HEK293 (cell line): ENCODE data around the gene OXSM.

ENCODE experiments used
- CTCF ChIA-PET: fragments of 350-600 bp; formaldehyde crosslinking; extraction: SDS; loops from one replicate; lab custom pipeline; 2021; ENCODE audit warnings: antibody characterized with exemption; lab: Yijun Ruan, JAX
- POLR2A ChIA-PET: fragments of 300-600 bp; formaldehyde crosslinking; extraction: SDS; loops from one replicate; lab custom pipeline; 2020; ENCODE audit warnings: antibody characterized with exemption, inconsistent platforms; lab: Yijun Ruan, JAX
- H3K27ac ChIP-seq: fragments of 200-500 bp; sonication (Bioruptor generic); 2 replicates; pipeline ENCODE4 v1.5.1; 2014; ENCODE audit warnings: low read depth, low read length, control low read depth, inconsistent platforms; ENCODE audit errors: extremely low read depth
- H3K36me3 ChIP-seq, 2 experiments: fragments of 200-500 bp in 1 of 2; sonication (Bioruptor generic) in 1 of 2; 1 replicate in 1 of 2; 2 replicates in 1 of 2; pipeline ENCODE4 v1.5.1; 2014 to 2017; ENCODE audit warnings: inconsistent platforms in 2 of 2, low read length in 2 of 2; ENCODE audit not compliant: control insufficient read depth in 2 of 2, insufficient read depth in 1 of 2
- H3K4me1 ChIP-seq: fragments of 200-500 bp; sonication (Bioruptor generic); 2 replicates; pipeline ENCODE4 v1.5.1; 2014; ENCODE audit warnings: mild to moderate bottlenecking, low read length, inconsistent platforms; ENCODE audit not compliant: control insufficient read depth, insufficient read depth
- H3K4me3 ChIP-seq: 2 replicates; pipeline ENCODE4 v1.5.1; 2011; ENCODE audit warnings: low read depth, mild to moderate bottlenecking, control low read depth, low read length, moderate library complexity
- H3K9me3 ChIP-seq: fragments of 200-500 bp; sonication (Bioruptor generic); 2 replicates; pipeline ENCODE4 v1.5.1; 2014; ENCODE audit warnings: low read depth, low read length, inconsistent platforms; ENCODE audit not compliant: control insufficient read depth, insufficient read depth
- MEIS1 ChIP-seq: sonication (generic); formaldehyde crosslinking; IDR thresholded peaks from 2 replicates; pipeline ENCODE4 v1.8.1; 2022; ENCODE audit warnings: missing genetic modification reagents, mild to moderate bottlenecking, borderline replicate concordance
- SCRT1 ChIP-seq: fragments of 450-650 bp; formaldehyde crosslinking; IDR thresholded peaks from 2 replicates; pipeline ENCODE4 v1.5.1; 2016; ENCODE audit warnings: missing biosample characterization, missing genetic modification characterization, borderline replicate concordance
- SP2 ChIP-seq: fragments of 450-650 bp; formaldehyde crosslinking; IDR thresholded peaks from 2 replicates; pipeline ENCODE4 v1.5.1; 2016; ENCODE audit warnings: missing biosample characterization, missing genetic modification characterization
- TCF7L2 ChIP-seq: IDR thresholded peaks from 2 replicates; pipeline ENCODE4 v1.6.1; 2011; ENCODE audit warnings: low read depth, mild to moderate bottlenecking, inconsistent platforms, low read length, moderate library complexity, borderline replicate concordance
- TRIM28 ChIP-seq: IDR thresholded peaks from 2 replicates; pipeline ENCODE4 v1.6.1; 2011; ENCODE audit warnings: low read length, control low read depth, borderline replicate concordance
- WT1 ChIP-seq: fragments of 450-650 bp; formaldehyde crosslinking; IDR thresholded peaks from 2 replicates; pipeline ENCODE4 v1.5.1; 2016; ENCODE audit warnings: missing biosample characterization, missing genetic modification characterization
- YY1 ChIP-seq: fragments of 450-650 bp; formaldehyde crosslinking; IDR thresholded peaks from 2 replicates; pipeline ENCODE4 v1.5.1; 2018; ENCODE audit warnings: missing biosample characterization, missing genetic modification characterization
- ZNF121 ChIP-seq: fragments of 450-650 bp; formaldehyde crosslinking; IDR thresholded peaks from 2 replicates; pipeline ENCODE4 v1.5.1; 2016; ENCODE audit warnings: missing biosample characterization, missing genetic modification characterization
- ZNF133 ChIP-seq: fragments of 450-650 bp; formaldehyde crosslinking; IDR thresholded peaks from 2 replicates; pipeline ENCODE4 v1.5.1; 2016; ENCODE audit warnings: missing biosample characterization, missing genetic modification characterization
- ZNF146 ChIP-seq: fragments of 450-650 bp; formaldehyde crosslinking; IDR thresholded peaks from 2 replicates; pipeline ENCODE4 v1.5.1; 2016; ENCODE audit warnings: missing biosample characterization, missing genetic modification characterization
- ZNF184 ChIP-seq: fragments of 450-650 bp; IDR thresholded peaks from 2 replicates; pipeline ENCODE4 v1.5.1; 2018; ENCODE audit warnings: missing biosample characterization, mild to moderate bottlenecking, missing genetic modification characterization
- ZNF19 ChIP-seq: fragments of 450-650 bp; formaldehyde crosslinking; IDR thresholded peaks from 2 replicates; pipeline ENCODE4; 2016; ENCODE audit warnings: missing biosample characterization, missing genetic modification characterization, low read depth
- ZNF214 ChIP-seq: fragments of 450-650 bp; formaldehyde crosslinking; IDR thresholded peaks from 2 replicates; pipeline ENCODE4 v1.5.1; 2017; ENCODE audit warnings: missing biosample characterization, mild to moderate bottlenecking, missing genetic modification characterization, borderline replicate concordance
- ZNF248 ChIP-seq: fragments of 450-650 bp; formaldehyde crosslinking; IDR thresholded peaks from 2 replicates; pipeline ENCODE4 v1.5.1; 2017; ENCODE audit warnings: missing biosample characterization, missing genetic modification characterization
- ZNF311 ChIP-seq: fragments of 450-650 bp; formaldehyde crosslinking; IDR thresholded peaks from 2 replicates; pipeline ENCODE4 v1.5.1; 2017; ENCODE audit warnings: missing biosample characterization, missing genetic modification characterization, borderline replicate concordance
- ZNF350 ChIP-seq: fragments of 450-650 bp; formaldehyde crosslinking; IDR thresholded peaks from 2 replicates; pipeline ENCODE4 v1.5.0; 2017; ENCODE audit warnings: missing biosample characterization, mild to moderate bottlenecking, missing genetic modification characterization
- ZNF391 ChIP-seq: fragments of 450-650 bp; formaldehyde crosslinking; IDR thresholded peaks from 2 replicates; pipeline ENCODE4 v1.5.1; 2016; ENCODE audit warnings: low read depth, missing biosample characterization, missing genetic modification characterization, borderline replicate concordance
- ZNF394 ChIP-seq: fragments of 450-650 bp; formaldehyde crosslinking; IDR thresholded peaks from 2 replicates; pipeline ENCODE4 v1.5.1; 2016; ENCODE audit warnings: missing biosample characterization, missing genetic modification characterization, mild to moderate bottlenecking, moderate library complexity, borderline replicate concordance
- ZNF398 ChIP-seq: fragments of 450-650 bp; formaldehyde crosslinking; IDR thresholded peaks from 2 replicates; pipeline ENCODE4 v1.5.1; 2017; ENCODE audit warnings: missing biosample characterization, missing genetic modification characterization
- ZNF404 ChIP-seq: fragments of 450-650 bp; formaldehyde crosslinking; IDR thresholded peaks from 2 replicates; pipeline ENCODE4 v1.5.1; 2017; ENCODE audit warnings: missing biosample characterization, missing genetic modification characterization
- ZNF514 ChIP-seq: fragments of 450-650 bp; formaldehyde crosslinking; IDR thresholded peaks from 2 replicates; pipeline ENCODE4 v1.5.1; 2016; ENCODE audit warnings: missing biosample characterization, missing genetic modification characterization
- ZNF629 ChIP-seq: fragments of 450-650 bp; formaldehyde crosslinking; IDR thresholded peaks from 2 replicates; pipeline ENCODE4 v1.5.1; 2017; ENCODE audit warnings: missing biosample characterization, missing genetic modification characterization
- ZNF692 ChIP-seq: fragments of 450-650 bp; formaldehyde crosslinking; IDR thresholded peaks from 2 replicates; pipeline ENCODE4 v1.5.1; 2016; ENCODE audit warnings: missing biosample characterization, missing genetic modification characterization
- ZNF76 ChIP-seq: fragments of 450-650 bp; formaldehyde crosslinking; IDR thresholded peaks from 2 replicates; pipeline ENCODE4; 2016; ENCODE audit warnings: low read depth, missing biosample characterization, missing genetic modification characterization, borderline replicate concordance
- ZNF785 ChIP-seq: fragments of 450-650 bp; formaldehyde crosslinking; IDR thresholded peaks from 2 replicates; pipeline ENCODE4 v1.5.1; 2016; ENCODE audit warnings: missing biosample characterization, missing genetic modification characterization
- ZNF792 ChIP-seq: fragments of 450-650 bp; formaldehyde crosslinking; IDR thresholded peaks from 2 replicates; pipeline ENCODE4 v1.5.1; 2016; ENCODE audit warnings: missing biosample characterization, missing genetic modification characterization
- TF ChIP-seq, protein P1 (sequence below): fragments of 450-650 bp; formaldehyde crosslinking; IDR thresholded peaks from 2 replicates; pipeline ENCODE4 v1.5.1; 2016; ENCODE audit warnings: missing biosample characterization, missing genetic modification characterization
- TF ChIP-seq, protein P2 (sequence below): fragments of 450-650 bp; formaldehyde crosslinking; IDR thresholded peaks from 2 replicates; pipeline ENCODE4 v1.5.0; 2017; ENCODE audit warnings: missing biosample characterization, missing genetic modification characterization, borderline replicate concordance

The OXSM gene

DNA sequence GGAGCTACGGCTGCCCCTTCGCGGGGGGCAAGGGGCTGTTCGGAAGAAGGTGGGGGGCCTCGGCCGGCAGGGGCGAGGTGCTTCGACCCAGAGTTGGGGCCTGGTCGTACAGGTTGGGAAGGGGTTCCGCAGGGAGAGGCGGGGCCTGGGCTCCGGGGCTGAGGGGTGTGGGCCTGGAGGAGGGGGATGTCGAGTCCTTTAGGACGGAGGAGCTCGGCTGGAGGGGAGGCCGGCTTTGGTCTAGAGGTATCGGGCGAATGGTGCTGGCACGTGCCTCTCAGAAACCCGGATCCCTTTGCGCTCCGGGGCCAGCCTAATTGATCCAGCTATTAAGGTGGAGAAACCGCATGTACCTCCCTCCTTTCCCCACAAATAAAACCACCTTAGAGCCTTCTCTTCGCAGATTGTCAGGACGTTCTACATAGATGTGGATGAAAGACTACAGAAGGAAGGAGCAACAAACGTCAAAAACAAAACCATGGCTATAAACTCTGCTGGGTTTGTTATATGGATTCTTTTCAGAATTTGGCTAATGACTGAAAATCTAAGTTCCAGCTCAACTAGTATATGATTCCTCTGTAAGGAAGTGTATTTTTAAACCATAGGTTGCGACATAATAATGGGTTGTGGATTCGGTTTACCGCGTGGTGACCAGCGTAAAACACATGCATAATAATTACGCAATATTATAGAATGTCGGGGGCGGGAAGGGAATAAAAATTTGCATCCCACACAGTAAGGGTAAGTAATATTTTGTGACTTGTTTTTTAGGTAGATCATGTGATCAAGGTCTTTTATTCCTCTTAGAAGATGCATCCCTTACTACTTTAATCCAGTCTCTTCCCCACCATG lies 6.0 kb upstream of the OXSM start (continued):
- TF ChIP-seq ZNF133 (peak; percentile 98), ZNF184 (tag by site-specific recombination) (no peak), ZNF311 (tag by site-specific recombination) (no peak), SP2 (peak; percentile 53), ZNF398 (peak; percentile 44)
- TF ChIP-seq, protein P1, sequence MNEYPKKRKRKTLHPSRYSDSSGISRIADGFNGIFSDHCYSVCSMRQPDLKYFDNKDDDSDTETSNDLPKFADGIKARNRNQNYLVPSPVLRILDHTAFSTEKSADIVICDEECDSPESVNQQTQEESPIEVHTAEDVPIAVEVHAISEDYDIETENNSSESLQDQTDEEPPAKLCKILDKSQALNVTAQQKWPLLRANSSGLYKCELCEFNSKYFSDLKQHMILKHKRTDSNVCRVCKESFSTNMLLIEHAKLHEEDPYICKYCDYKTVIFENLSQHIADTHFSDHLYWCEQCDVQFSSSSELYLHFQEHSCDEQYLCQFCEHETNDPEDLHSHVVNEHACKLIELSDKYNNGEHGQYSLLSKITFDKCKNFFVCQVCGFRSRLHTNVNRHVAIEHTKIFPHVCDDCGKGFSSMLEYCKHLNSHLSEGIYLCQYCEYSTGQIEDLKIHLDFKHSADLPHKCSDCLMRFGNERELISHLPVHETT (tag by site-specific recombination) = no peak

DNA sequence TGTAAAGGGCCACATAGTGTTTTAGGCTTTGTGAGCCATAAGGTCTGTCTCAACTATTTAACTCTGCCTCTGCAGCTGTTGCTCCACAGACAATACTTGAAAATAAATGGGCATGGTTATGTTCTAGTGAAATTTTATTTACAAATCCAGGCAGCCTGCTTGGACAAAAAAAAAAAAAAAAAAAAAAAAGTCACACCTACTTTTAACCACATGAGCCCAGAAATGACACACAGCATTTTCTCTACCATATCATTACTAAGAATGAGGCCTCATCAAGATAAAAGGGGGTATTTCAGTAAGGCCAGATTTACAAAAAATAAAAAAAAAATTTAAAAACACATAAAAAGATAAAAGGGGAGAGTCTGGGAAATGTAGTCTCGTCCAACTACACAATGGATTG lies 4.9 kb upstream of the OXSM start:
- POLR2A ChIA-PET = no interaction called here
- CTCF ChIA-PET = interaction anchor here (0.7 kb wide), 1 partner anchor 204 kb away, joined by 3 read pairs; no protein-coding TSS in a partner anchor
- H3K4me3 ChIP-seq = no peak overlapping the region

DNA sequence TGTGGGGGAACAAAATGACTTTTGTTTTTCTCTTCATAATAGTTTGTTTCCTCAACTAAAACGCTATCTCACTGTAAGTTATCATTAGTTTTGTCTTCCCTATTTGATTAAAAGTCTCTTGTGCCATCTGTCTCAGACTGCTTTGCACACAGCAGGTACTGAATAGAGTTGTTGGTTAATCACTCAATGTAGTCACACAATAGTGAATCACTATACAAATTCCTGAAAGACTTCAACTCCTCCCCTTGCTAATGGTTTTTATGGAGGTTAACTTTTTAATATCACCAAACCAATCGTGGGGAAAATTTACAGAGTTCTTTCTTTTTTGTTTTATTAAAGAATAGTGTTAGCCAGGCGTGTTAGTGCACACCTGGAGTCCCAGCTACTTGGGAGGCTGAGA lies 4.1 kb upstream of the OXSM start:
- Histone ChIP-seq H3K27ac (no peak overlapping the region), H3K4me3 (no peak overlapping the region), H3K9me3 (no peaks in the 10 kb centered on the region), H3K36me3 (no peaks in the 10 kb centered on the region), H3K4me1 (no peaks in the 10 kb centered on the region)
- no peak for TF ChIP-seq ZNF514
- no peak for TF ChIP-seq ZNF692 (tag by site-specific recombination)
- no peak for TF ChIP-seq ZNF76 (tag by site-specific recombination)
- TF ChIP-seq ZNF785 (tag by site-specific recombination) = no peak
- no peak for TF ChIP-seq ZNF214 (tag by site-specific recombination)
- TF ChIP-seq ZNF391 = no peak
- TF ChIP-seq ZNF121 = no peak
- TF ChIP-seq MEIS1 (CRISPR knock-in tag) = no peak
- no peak for TF ChIP-seq ZNF394 (tag by site-specific recombination)
- no peak for TF ChIP-seq ZNF248 (tag by site-specific recombination)
- TF ChIP-seq WT1 (tag by site-specific recombination) = no peak
- ChIA-PET CTCF (no interaction called here), POLR2A (no interaction called here)

More for the DNA sequence above, 4.9 kb upstream of the OXSM start:
- TF ChIP-seq YY1 (tag by site-specific recombination) = no peak
- TF ChIP-seq TRIM28 = no peak
- no peak for TF ChIP-seq TCF7L2
- no peak for TF ChIP-seq ZNF311 (tag by site-specific recombination)
- no peak for TF ChIP-seq ZNF19 (tag by site-specific recombination)
- TF ChIP-seq ZNF350 (tag by site-specific recombination) = no peak
- TF ChIP-seq, protein P2, sequence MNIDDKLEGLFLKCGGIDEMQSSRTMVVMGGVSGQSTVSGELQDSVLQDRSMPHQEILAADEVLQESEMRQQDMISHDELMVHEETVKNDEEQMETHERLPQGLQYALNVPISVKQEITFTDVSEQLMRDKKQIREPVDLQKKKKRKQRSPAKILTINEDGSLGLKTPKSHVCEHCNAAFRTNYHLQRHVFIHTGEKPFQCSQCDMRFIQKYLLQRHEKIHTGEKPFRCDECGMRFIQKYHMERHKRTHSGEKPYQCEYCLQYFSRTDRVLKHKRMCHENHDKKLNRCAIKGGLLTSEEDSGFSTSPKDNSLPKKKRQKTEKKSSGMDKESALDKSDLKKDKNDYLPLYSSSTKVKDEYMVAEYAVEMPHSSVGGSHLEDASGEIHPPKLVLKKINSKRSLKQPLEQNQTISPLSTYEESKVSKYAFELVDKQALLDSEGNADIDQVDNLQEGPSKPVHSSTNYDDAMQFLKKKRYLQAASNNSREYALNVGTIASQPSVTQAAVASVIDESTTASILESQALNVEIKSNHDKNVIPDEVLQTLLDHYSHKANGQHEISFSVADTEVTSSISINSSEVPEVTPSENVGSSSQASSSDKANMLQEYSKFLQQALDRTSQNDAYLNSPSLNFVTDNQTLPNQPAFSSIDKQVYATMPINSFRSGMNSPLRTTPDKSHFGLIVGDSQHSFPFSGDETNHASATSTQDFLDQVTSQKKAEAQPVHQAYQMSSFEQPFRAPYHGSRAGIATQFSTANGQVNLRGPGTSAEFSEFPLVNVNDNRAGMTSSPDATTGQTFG (tag by site-specific recombination) = no peak
- TF ChIP-seq ZNF792 (tag by site-specific recombination) = no peak
- TF ChIP-seq SCRT1 = no peak
- TF ChIP-seq ZNF404 (tag by site-specific recombination) = no peak
- no peak for TF ChIP-seq ZNF146 (tag by site-specific recombination)
- no peak for TF ChIP-seq ZNF629 (tag by site-specific recombination)
- Histone ChIP-seq H3K36me3 (no peaks in the 10 kb centered on the region), H3K9me3 (no peaks in the 10 kb centered on the region), H3K27ac (no peak overlapping the region), H3K4me1 (no peaks in the 10 kb centered on the region)
